Ramos (cell line): ENCODE data around the gene MRPS5.
"Not testable (repeated sequence)": the region's sequence is repeated elsewhere in the genome, so short reads cannot be mapped to it uniquely, and the experiment has no call there.

Experiments used
- in situ Hi-C: fragments of 300-500 bp; cut with MboI; formaldehyde crosslinking; loops from one replicate; pipeline ENCODE4 v1.14.3; 2022; ENCODE audit warnings: low sequenced_read_pairs; ENCODE audit not compliant: unreplicated experiment

MRPS5 gene

GRCh38 chr2:95098273-95098672 lies 23.3 kb downstream of the MRPS5 start:
- in situ Hi-C loops = not testable (repeated sequence)

GRCh38 chr2:95091885-95092555 lies 29.6 kb downstream of the MRPS5 start:
- in situ Hi-C loops = no loop called here

GRCh38 chr2:95087379-95087778 lies 34.2 kb downstream of the MRPS5 start:
- in situ Hi-C loops = no loop called here

DNA sequence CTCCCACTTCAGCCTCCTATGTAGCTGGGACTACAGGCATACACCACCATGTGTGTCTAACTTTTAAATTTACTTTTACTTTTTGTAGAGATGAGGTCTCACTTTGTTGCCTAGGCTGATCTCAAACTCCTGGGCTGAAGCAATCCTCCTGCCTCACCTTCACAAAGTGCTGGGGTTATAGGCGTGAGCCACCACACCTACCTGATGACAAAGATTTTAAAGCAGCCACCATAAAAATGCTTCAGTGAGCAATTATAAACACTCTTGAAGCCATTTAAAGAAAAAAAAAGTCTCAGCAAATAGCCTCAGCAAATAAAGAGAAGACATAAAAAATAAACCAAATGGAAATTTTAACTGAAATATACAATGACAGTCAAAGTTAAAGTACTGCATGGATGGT lies 35.6 kb downstream of the MRPS5 start:
- in situ Hi-C loops = no loop called here

DNA sequence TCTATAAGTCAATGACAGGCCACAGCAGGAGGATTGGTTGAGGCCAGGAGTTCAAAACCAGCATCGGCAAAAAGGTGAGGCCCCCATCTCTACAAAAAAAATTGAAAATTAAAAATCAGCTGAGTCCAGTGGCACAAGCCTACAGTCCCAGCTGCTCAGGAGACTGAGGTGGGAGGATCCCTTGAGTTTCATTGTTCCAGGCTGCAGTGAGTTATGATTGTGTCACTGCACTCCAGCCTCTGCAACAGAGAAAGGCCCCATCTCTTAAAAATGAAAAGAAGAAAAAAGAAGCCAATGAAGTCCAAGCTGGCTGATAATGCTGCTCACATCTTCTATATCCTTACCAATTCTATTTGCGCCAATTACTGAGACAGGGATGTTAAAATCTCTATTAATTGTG lies 39.1 kb downstream of the MRPS5 start:
- in situ Hi-C loops = no loop called here

DNA sequence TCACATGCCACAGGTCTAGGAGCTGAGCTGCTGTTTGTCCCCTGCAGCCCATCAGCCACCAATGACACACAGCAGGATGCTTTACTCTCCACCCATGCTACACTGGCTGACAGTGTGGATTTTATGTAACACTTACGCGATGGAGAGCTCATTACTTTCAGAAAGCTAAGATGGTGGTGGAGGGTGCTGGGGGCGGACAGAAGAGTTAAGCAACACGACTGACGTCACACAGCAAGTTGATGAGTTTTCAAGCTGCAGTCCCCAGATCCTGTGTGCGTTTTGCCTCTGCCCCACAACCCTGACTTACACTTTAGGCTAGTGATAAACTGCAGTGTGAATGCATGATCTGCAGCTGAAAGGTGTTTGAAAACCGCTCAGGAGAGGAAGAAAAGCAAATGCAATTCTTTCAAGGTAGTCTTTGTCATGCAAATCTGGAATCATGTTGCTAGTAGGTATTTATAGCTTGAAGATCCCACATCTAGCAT lies 42.4 kb downstream of the MRPS5 start:
- in situ Hi-C loops = loop anchor here (10.0 kb wide), 1 partner anchor 56 kb away; no protein-coding TSS in a partner anchor

DNA sequence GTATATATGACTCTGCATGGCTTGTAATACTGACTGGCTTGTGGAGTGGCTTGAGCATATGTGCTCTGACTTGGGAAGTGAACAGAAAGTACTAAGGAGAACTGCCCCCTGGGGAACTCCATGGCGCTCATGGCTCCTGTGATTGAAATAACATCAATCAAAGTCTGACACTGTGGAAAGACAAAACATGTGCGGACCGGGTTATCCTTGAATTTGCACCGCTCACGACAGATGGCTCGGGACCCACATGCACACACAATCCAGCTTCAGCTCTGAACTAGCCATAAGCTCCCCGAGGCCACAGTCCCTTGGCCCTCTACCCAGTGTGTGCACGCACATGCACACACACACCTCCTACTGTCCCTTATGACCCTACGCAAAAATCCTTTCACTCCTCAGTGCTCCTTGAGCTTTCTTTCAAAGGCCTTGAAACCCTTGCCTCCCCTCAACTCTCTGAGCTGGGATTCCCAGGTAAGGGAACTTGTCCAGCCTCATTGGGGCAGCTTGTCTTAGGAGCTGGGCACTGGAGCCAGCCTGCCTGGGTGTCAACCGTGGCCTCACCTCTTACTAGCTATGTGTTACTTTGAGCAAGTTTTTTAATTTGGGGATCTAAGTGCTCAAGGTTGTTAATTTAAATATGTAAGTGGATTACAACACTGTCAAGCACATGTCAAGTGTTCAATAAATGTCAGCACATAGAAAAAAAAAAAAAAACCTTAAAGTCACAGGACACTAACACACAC lies 43.6 kb downstream of the MRPS5 start:
- in situ Hi-C loops = loop anchor here (10.0 kb wide), 1 partner anchor 57 kb away; no protein-coding TSS in a partner anchor

GRCh38 chr2:95077530-95077825 lies 44.1 kb downstream of the MRPS5 start:
- in situ Hi-C loops = loop anchor here (10.0 kb wide), 1 partner anchor 57 kb away; no protein-coding TSS in a partner anchor

DNA sequence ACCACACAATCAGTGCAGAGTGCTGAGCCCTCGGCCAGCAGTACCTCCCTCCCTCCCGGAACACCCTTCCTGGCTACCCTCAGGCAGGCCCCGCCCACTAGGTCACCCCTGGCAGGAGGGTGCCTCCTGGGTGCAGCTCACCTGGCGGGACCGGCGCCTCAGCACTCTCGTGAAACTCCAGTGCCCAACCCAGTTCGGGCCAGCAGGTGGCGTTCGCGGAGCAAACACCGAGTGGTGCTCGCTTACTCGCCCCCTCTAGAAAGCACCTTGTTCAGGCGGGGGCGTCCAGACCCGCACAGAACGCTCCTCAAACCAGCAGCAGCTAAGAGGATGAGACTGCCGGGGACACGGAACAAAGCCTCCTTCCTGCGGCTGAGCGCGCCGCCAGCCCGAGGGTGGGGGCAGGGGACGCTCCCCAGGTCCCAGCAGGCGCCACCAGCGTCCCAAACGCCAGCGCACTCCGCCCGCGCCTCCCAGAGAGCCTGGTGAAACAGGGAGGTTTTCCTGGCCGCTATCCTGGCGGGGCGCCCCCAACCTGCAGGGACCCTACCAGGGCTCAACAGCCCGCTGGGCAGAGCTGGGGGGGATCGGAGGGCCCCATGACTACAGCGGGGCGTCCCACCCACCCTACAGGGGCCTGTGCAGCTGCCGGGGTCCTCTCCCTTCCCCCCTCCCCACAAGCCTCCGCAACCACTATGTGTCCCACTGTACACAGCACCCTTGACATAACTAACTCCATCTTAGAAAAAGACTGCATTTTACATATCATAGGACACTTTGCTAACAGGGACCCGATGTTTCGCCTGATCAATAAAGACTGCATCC lies 44.7 kb downstream of the MRPS5 start:
- in situ Hi-C loops = loop anchor here (10.0 kb wide), 1 partner anchor 58 kb away; no protein-coding TSS in a partner anchor

DNA sequence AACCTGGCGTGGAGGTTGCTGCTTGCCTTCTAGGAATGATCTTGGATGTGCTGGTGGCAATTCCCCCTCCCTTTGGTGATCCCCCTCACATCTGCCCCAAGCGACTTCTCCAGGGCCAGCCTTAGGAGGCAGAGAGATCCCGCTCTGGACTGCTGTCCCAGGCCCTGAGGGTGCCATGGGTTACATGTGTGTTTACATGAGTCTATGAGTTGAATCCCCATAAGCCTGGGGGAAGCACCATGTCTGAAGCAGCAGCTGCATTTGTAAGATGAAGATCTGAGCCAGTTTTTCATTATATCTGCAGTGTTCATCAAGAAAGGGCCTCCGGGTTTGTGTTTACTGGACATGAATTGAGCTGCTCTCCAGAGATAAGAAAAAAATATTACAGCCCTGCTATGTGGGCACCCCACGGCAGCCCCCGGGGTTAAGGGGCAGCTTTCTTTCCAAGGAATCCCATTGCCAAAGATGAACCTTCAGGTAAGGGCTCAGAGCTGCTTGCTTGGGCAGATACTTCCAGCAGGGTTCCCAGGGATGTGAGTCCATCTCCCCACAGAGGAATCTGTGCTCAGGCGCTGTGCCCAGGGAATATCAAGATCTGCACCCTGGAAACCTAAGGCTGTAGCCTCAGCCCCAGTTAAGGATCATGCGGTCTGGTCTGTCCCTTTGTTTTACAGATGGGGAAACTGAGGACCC lies 46.0 kb downstream of the MRPS5 start:
- in situ Hi-C loops = loop anchor here (10.0 kb wide), 1 partner anchor 59 kb away; no protein-coding TSS in a partner anchor

GRCh38 chr2:95074663-95075439 lies 46.8 kb downstream of the MRPS5 start:
- in situ Hi-C loops = loop anchor here (10.0 kb wide), 1 partner anchor 60 kb away; no protein-coding TSS in a partner anchor

- in situ Hi-C loops = loop anchor here (10.0 kb wide), 1 partner anchor 61 kb away; no protein-coding TSS in a partner anchor
These were observed 47.5 kb downstream of the MRPS5 start for GRCh38 chr2:95073856-95074662.

- in situ Hi-C loops = loop anchor here (10.0 kb wide), 1 partner anchor 62 kb away; no protein-coding TSS in a partner anchor
These were observed 49.2 kb downstream of the MRPS5 start for GRCh38 chr2:95072424-95072823.

GRCh38 chr2:95071856-95072255 lies 49.8 kb downstream of the MRPS5 start:
- in situ Hi-C loops = loop anchor here (10.0 kb wide), 1 partner anchor 63 kb away; no protein-coding TSS in a partner anchor

- in situ Hi-C loops = no loop called here
These were observed 52.1 kb downstream of the MRPS5 start for GRCh38 chr2:95069465-95069864.

DNA sequence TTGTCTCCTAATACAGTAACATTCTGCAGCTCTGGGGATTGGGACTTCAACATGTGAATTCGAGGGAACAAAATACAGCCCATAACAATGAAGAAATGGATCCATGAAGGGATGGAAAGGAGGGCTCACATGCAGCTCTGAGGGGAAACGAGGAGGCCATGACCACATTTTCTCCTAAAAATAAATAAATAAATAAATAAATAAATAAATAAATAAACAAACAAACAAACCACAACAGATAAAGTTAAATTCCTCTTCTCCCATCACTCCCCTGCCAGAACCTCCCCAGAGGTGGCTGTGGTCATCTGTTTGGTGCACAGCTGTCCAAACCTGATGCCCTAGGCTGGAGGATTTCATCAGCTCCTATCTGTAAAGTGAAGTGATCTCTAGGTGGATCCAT lies 53.4 kb downstream of the MRPS5 start:
- in situ Hi-C loops = no loop called here

DNA sequence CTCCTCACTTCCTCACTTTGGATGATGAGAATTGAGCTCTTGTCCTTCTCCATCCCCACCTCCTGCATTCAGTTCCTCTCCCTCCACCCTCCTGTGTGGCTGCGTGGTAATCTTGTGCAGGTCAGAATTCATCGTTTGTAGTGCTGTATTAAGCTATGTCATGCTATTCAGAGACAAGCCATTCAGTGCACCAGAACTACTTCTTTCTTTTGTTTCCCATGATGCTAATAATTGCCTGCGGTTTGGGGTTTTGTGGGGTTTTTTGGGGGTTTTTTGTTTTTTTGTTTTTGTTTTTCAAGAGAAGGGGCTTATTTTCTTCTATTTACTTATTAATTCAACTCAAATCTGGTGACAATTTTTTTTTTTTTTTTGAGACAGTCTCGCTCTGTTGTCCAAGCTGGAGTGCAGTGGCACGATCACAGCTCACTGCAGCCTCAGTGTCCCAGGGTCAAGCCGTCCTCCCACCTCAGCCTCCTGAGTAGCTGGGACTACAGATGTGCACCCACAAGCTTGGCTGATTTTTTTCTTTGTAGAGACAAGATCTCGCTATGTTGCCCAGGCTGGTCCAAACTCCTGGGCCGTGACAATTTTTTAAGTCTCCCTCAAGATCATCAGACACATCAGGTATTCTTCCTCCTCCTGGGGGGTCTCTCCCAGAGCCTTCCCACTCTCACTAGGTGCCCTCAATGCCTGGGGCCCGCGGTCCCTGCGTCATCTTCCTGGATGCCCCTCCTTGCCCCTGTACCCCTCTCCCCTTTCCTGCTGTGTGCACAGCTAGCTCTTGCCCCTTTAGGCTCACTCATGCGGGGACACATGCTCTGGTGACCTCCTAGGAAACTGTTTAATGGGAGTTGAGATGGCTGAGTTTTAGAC lies 58.3 kb downstream of the MRPS5 start:
- in situ Hi-C loops = no loop called here
